ENCODE results near the gene FARP1.

GRCh38 chr13:98468361-98468760, 325.5 kb downstream of the FARP1 start:
- TF ChIP-seq POLR2A (IDR thresholded peaks at IDR 0.05), result no peak
- TF ChIP-seq, protein P1, sequence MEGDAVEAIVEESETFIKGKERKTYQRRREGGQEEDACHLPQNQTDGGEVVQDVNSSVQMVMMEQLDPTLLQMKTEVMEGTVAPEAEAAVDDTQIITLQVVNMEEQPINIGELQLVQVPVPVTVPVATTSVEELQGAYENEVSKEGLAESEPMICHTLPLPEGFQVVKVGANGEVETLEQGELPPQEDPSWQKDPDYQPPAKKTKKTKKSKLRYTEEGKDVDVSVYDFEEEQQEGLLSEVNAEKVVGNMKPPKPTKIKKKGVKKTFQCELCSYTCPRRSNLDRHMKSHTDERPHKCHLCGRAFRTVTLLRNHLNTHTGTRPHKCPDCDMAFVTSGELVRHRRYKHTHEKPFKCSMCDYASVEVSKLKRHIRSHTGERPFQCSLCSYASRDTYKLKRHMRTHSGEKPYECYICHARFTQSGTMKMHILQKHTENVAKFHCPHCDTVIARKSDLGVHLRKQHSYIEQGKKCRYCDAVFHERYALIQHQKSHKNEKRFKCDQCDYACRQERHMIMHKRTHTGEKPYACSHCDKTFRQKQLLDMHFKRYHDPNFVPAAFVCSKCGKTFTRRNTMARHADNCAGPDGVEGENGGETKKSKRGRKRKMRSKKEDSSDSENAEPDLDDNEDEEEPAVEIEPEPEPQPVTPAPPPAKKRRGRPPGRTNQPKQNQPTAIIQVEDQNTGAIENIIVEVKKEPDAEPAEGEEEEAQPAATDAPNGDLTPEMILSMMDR (IDR thresholded peaks at IDR 0.05), result no peak
